Skeletal muscle satellite cell (primary cell): ENCODE results near the gene LRRC56.
"Not testable (repeated sequence)": the region's sequence is repeated elsewhere in the genome, so short reads cannot be mapped to it uniquely, and the experiment has no call there.

Experiments used
- H3K27me3 ChIP-seq: 2 replicates; pipeline ENCODE4 v1.7.0; 2013; ENCODE audit warnings: low read length; ENCODE audit not compliant: control insufficient read depth, insufficient read depth
- H3K36me3 ChIP-seq: 2 replicates; pipeline ENCODE4 v1.7.0; 2013; ENCODE audit warnings: mild to moderate bottlenecking, control low read depth, low read length; ENCODE audit not compliant: insufficient read depth
- H3K4me1 ChIP-seq: 2 replicates; pipeline ENCODE4 v1.7.0; 2013; ENCODE audit warnings: low read length; ENCODE audit not compliant: control insufficient read depth, insufficient read depth
- H3K4me2 ChIP-seq: 2 replicates; pipeline ENCODE4 v1.7.0; 2013; ENCODE audit warnings: mild to moderate bottlenecking, low read length
- H3K4me3 ChIP-seq: 2 replicates; pipeline ENCODE4 v1.7.0; 2013; ENCODE audit warnings: low read length
- H3K9ac ChIP-seq: 2 replicates; pipeline ENCODE4 v1.7.0; 2013; ENCODE audit warnings: mild to moderate bottlenecking, low read depth, low read length, moderate library complexity
- H3K9me3 ChIP-seq: replicated peaks from 2 replicates; pipeline ENCODE4 v1.7.0; 2013; ENCODE audit warnings: mild to moderate bottlenecking, control low read depth, low read length

Gene LRRC56

DNA sequence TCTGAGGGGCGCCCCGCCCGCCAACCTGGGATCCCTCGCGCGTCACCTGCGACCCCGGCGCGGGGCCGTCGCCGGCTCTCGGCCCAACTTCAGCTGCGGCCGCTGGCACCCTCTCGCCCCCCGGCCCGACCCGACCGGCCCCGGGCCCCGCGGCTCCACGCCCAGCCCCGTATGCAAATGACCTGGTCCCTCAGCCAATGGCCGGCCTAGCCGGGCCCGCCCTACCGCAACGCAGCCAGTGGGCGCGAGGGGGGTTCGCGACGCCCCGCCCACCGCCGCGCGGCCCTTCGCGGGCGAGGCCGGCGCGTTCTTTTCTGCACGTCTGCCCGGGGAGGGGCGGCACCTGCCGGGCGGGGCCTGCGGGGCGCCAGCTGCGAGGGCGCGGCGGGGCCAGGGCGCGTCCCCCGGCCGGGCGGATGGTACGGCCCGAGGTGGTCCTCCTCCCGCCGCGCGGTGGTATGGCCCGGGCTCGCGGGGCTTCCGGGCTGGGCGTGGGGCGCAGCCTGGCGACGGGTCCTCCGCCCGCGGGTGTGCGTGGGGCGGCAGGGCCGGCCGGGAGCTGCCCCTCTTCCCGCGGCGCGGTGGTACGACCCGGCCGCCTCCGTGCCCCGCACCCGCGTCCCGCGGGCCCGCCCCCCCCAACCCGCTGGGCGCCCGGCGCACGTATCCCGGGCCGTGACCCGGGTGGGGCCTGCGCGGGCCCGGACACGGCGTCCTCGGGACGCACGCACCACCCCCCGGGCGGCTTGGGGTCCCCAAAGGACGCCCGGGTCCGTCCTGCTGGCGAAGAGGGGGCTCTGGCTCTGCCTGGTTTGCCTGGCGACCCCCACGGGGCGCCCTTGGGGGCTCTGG lies 31.2 kb downstream of the LRRC56 start:
- Histone ChIP-seq H3K9ac (peak overlapping the region; percentile 91), H3K36me3 (peaks cover 8% of the 10 kb centered on the region), H3K4me1 (peaks cover 18% of the 10 kb centered on the region), H3K4me2 (peak overlapping the region; percentile 85), H3K4me3 (peak overlapping the region; percentile 84), H3K9me3 (no peaks in the 10 kb centered on the region), H3K27me3 (no peaks in the 10 kb centered on the region)

DNA sequence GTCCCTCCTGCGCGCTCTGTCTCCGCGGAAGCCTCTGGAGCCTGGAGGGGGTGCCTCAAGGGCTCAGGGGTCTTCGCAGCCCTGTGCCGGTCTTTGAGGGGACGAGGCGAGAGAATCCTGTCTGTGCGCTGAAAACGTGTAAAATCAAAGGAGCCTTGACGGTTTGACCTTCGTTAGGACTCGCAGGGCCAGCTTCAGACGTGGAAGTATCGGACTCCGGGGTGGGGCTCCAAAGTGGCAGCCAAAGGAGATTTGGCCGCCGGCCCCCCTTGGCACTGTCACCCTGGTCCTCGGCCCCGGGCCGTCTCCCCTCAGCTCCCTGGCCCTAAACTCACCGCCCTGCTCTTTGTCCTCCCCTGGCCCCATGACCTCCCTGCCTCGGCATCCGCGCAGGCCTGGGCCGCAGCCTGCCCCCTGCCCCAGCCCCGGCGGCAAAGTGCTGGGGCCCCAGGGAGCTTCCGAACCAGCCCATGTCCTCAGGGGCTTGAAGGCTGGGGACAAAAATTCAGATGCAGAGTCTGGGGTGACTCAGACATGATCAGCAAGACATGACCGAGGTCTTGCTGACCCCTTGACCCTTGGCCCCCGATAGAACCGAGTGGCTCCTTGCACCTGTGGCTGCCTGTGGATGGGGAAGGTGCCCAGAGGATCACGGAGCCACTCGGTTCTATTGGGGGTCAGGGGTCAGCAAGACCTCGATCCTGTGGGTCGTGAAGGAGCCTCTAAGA lies 32.0 kb downstream of the LRRC56 start:
- no peaks in the 10 kb centered on the region for H3K27me3 ChIP-seq
- H3K9me3 ChIP-seq: no peaks in the 10 kb centered on the region
- peak overlapping the region; percentile 91 for H3K9ac ChIP-seq
- peaks cover 18% of the 10 kb centered on the region for H3K4me1 ChIP-seq
- H3K36me3 ChIP-seq: peaks cover 8% of the 10 kb centered on the region
- H3K4me2 ChIP-seq: peak overlapping the region; percentile 85
- peak overlapping the region; percentile 84 for H3K4me3 ChIP-seq

DNA sequence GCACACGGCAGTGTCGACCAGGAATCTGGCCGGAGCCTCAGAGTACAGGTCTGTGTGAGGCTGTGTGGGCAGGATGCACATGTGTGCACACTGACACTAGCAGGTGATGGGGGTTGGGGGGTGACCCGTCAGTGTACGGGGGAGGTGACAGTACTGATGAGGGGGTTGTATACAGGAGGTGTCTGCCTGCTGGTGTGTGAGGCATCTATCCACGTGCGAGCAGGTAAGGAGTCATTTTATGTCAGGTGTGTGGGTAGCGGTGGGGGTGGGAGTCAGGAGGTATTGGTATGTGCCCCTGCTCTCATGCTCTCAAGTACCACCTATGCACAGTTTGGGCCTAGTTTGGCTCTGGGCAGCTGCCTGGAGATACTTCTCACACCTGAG lies 34.5 kb downstream of the LRRC56 start:
- Histone ChIP-seq H3K9ac (no peak overlapping the region), H3K4me3 (no peak overlapping the region), H3K36me3 (peaks cover 4% of the 10 kb centered on the region), H3K4me2 (no peak overlapping the region), H3K9me3 (no peaks in the 10 kb centered on the region), H3K27me3 (no peaks in the 10 kb centered on the region), H3K4me1 (peaks cover 27% of the 10 kb centered on the region)

DNA sequence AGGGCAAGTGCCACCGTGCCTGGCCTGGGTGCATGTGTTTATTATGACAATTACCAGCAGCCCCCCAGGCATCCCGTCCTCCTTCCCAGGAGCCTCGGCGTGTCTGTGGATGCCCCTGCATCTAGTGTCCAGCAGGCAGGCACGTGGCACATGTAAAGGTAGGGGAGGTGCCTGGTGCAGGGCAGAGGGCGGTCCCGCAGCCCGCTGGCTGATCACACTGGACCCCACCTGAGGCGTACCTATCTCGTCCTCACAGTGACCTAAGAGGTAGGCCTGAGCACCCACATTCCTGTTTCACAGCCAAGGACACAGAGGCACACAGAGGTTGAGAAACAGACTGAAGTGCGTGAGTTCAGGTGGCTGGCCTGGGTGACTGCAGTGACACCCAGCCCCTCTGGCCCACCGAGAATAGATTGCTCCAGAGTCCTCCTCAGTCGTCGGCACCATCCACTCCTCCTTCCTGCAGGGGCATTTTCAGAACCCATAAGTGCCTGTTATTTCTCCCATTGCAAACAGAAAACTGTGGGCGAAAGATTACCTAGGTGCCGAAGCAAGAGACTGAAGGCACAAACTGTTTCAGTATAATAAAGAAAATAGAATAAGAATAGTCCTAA lies 35.9 kb downstream of the LRRC56 start:
- H3K9me3 ChIP-seq: no peaks in the 10 kb centered on the region
- peaks cover 26% of the 10 kb centered on the region for H3K4me1 ChIP-seq
- H3K4me2 ChIP-seq: no peak overlapping the region
- no peaks in the 10 kb centered on the region for H3K36me3 ChIP-seq
- H3K4me3 ChIP-seq: no peak overlapping the region
- no peak overlapping the region for H3K9ac ChIP-seq
- no peaks in the 10 kb centered on the region for H3K27me3 ChIP-seq

DNA sequence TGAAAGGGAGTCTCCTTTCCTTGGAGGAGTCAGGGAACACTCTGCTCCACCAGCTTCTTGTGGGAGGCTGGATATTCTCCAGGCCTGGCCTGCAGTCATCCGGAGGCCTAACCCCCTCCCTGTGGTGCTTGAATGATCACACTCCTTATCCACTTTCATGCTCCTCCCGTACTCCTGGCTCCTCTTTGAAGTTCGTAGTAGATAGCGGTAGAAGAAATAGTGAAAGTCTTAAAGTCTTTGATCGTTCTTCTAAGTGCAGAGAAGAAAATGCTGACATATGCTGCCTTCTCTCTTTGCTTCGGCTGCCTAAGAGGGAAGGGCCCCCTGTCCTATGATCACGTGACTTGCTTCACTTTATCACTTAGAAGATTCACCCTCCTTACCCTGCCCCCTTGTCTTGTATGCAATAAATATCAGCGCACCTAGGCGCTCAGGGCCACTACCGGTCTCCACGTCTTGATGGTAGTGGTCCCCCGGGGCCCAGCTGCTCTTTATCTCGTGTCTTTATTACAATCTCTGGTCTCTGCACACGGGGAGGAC lies 36.8 kb downstream of the LRRC56 start:
- H3K27me3 ChIP-seq, H3K9me3 ChIP-seq, H3K9ac ChIP-seq, H3K36me3 ChIP-seq, H3K4me2 ChIP-seq, H3K4me3 ChIP-seq: not testable (repeated sequence)
- H3K4me1 ChIP-seq: peaks cover 30% of the 10 kb centered on the region

DNA sequence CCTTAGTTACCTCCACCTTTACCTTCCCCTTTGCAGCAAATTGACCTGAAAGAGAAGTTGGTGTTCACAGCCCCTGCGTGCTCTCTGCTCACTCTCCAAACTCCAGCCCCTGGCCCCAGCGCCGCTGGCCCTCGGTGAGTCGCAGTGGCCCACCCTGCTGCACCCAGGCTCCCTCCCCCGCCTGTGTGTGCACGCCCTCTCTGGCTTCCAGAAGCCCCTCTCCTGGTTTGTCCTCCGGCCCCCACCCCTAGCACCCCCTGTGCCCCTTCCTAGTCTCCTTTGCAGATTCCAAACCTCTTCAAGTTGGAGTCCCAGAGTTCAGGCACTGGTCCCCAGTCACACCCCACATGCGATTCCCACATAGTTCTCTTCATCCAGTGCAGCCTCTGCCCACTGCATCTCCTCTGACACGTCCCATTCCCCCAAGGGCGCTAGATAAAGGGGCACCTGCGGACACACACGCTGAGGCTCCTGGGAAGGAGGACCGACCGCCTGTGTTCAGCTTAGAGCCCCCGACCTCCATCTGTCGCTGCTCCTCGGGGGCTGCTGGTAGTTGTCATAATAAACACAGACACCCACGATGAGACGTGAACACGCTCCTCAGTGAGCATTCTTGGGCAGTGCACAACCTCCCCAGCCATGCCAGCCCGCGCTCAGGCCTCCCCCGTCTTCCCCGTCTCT lies 37.4 kb downstream of the LRRC56 start:
- no peaks in the 10 kb centered on the region for H3K27me3 ChIP-seq
- H3K36me3 ChIP-seq: no peaks in the 10 kb centered on the region
- H3K4me1 ChIP-seq: peaks cover 32% of the 10 kb centered on the region
- peak overlapping the region; percentile 72 for H3K9ac ChIP-seq
- peak overlapping the region; percentile 97 for H3K4me2 ChIP-seq
- no peaks in the 10 kb centered on the region for H3K9me3 ChIP-seq
- H3K4me3 ChIP-seq: peak overlapping the region; percentile 79

DNA sequence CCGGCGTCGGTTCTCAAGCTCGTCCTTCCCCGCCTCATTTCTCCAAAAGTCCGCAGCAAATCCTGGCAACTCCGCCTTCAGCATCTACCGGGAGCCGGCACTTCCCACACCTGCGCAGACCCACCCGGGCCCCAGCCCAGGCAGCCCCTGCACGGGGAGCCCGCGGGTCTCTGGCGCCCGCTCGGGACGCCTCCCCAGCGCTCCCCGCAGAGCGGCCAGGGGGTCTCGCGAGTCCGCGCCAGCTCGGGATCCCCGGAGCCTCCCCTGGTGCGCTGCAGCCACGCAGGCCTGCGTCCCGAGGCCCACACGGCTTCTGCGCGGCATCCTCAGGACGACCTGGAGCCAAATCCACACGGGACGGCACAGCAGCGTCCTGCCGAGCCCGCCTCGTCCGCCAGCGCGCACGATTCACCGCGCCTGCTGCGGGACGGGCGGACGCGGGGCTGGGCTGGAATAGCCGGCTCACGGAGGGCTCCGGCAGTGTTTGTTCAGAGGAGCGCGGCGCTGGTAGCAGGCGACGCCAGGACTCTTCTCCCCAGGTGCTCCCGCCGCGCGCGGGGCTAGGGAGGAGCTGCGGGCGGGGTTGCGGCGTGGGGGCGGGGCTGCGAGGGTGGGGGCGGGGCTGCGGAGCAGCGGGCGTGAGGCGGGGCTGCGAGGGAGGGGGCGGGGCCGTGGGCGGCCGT lies 38.1 kb downstream of the LRRC56 start:
- Histone ChIP-seq H3K36me3 (no peaks in the 10 kb centered on the region), H3K4me2 (peak overlapping the region; percentile 97), H3K4me3 (peak overlapping the region; percentile 79), H3K4me1 (peaks cover 34% of the 10 kb centered on the region), H3K9ac (peak overlapping the region; percentile 72), H3K27me3 (no peaks in the 10 kb centered on the region), H3K9me3 (no peaks in the 10 kb centered on the region)

DNA sequence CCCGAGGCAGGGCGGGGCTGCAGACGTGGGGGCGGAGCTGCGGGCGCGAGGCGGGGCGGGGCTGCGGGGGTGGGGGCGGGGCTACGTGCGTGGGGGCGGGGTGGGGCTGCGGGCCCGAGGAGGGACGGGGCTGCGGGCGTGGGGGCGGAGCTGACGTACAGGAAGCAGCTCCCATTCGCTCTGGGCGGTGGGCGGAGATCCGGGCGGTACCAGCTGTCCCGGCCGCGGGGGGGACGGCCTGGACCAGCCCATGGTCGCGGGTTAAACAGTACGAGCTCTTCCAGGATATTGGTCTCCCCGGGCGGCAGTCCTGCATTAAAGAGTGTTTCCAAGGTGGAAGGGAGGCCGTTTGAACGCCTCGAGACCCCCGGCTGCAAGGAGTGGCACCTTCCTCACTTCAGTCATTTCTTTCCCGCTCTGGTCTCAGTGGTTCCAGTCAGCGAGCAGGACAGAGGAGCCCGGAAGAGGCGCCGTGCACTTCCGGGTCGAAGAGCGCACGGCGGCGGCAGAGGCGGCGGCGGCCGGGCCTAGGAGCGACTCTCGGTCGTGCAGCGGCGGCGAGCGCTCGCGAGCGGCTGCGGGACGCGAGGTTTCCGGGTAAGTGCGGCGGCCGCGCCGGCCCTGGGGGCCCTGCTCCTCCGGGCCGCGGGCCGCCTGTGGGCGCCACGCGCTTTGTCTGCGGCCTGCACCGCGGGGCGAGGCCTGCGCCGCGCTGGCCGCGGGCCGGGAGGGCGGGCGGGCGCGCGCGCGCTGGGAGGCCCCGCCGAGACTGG lies 38.9 kb downstream of the LRRC56 start, which contains the start of gene PHRF1:
Gene PHRF1, plus strand, starts transcription at position 475 of the 773 bp plus-strand sequence. CDS start 5,043 bp downstream, outside the sequence.
- Histone ChIP-seq H3K9ac (peak within 1 kb of the TSS; percentile 98), H3K36me3 (no peaks in the 10 kb centered on the region), H3K27me3 (no peaks in the 10 kb centered on the region), H3K4me2 (peak within 1 kb of the TSS; percentile 97), H3K4me3 (peak within 1 kb of the TSS; percentile 90), H3K9me3 (no peaks in the 10 kb centered on the region), H3K4me1 (peaks cover 34% of the 10 kb centered on the region)

DNA sequence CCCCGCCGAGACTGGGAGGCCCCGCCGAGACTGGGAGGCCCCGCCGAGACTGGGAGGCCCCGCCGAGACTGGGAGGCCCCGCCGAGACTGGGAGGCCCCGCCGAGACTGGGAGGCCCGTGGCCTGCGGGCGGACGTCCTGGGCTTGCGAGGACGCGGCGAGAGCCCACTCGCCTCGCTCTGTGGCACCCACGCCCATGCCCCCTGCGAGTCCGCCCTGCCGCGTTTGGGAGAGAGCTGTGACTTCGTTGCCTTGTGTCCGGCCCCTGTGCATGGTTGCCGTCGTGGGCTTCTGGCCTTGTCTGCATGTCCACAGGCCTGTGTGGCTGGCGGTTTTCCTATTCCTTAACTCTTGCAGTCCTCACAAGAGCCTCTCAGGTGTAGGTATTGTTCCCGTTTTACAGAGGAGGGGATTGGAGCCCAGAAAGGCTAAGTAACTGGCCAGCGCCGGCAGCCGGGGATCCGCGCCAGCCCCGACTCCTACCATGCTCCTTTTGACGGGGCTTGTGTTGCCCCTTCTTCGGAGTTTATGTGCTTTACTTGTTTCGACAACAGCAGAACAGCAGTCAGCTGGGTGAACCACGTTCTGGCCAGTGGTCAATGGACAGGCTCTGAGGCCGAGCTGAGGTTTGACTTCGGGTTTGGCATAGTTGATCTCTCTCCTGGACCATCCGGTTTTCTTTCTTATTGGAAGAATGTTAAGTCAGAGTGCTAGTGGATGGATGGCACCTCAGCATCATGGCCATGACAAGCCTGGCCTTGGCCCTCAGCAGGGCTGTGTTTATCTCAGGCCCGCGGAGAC lies 39.7 kb downstream of the LRRC56 start:
- Histone ChIP-seq H3K4me3 (peak overlapping the region; percentile 90), H3K4me1 (peaks cover 34% of the 10 kb centered on the region), H3K9me3 (no peaks in the 10 kb centered on the region), H3K27me3 (no peaks in the 10 kb centered on the region), H3K9ac (peak overlapping the region; percentile 98), H3K36me3 (no peaks in the 10 kb centered on the region), H3K4me2 (peak overlapping the region; percentile 89)

DNA sequence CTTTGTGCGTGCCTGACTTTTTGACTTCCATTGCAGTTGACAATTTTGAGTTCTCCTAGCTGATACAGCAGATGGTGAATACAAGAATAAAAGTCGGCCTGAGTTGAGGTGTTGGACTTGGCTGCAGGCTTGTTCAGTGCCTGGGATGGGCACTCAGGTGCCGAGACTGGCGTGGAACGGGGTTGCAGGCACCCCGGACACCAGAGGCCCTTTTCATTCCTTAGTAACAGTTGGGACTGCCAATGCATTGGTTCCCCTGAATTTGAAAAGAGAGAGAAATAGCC lies 40.2 kb downstream of the LRRC56 start:
- Histone ChIP-seq H3K36me3 (no peaks in the 10 kb centered on the region), H3K27me3 (no peaks in the 10 kb centered on the region), H3K4me1 (peaks cover 34% of the 10 kb centered on the region), H3K9ac (peak overlapping the region; percentile 98), H3K4me3 (peak overlapping the region; percentile 90), H3K9me3 (no peaks in the 10 kb centered on the region), H3K4me2 (peak overlapping the region; percentile 89)
